ENCODE measurements around the gene GRIK3.

The GRIK3 gene

GRCh38 chr1:36855699-36856494 is 178.4 kb downstream of the GRIK3 start:
- peaks cover 0 to 55% of the 10 kb centered on the region in 2 experiments for H3K27me3 ChIP-seq (ENCODE audit: control insufficient read depth in 1 of 2, insufficient read depth in 1 of 2, low read length in 2 of 2)
- no peak overlapping the region for H3K27ac ChIP-seq (ENCODE audit: low read length, poor library complexity, severe bottlenecking)
- no peak overlapping the region for H3K4ac ChIP-seq (ENCODE audit: low read depth in 1 of 2, low read length in 2 of 2)
- H4K91ac ChIP-seq (ENCODE audit: low read length) = no peak overlapping the region
- H3K14ac ChIP-seq (ENCODE audit: low read length in 2 of 2) = no peak overlapping the region
- no peak overlapping the region for H2BK12ac ChIP-seq (ENCODE audit: low read length in 2 of 2)
- no peaks in the 10 kb centered on the region for H3K79me1 ChIP-seq (replicated peaks; ENCODE audit: low read length, poor library complexity, severe bottlenecking)
- H3K4me2 ChIP-seq (ENCODE audit: low read length, poor library complexity, severe bottlenecking) = no peak overlapping the region
- H3K4me1 ChIP-seq (ENCODE audit: control insufficient read depth, insufficient read depth, low read depth, low read length) = no peaks in the 10 kb centered on the region
- H3K36me3 ChIP-seq (ENCODE audit: control insufficient read depth in 1 of 2, insufficient read depth in 2 of 2, low read depth in 1 of 2, low read length in 2 of 2) = no peaks in the 10 kb centered on the region
- H3K9ac ChIP-seq (ENCODE audit: low read length) = no peak overlapping the region
- no peak overlapping the region for H3K23ac ChIP-seq (ENCODE audit: low read length in 2 of 2)
- H4K8ac ChIP-seq (ENCODE audit: low read length) = no peak overlapping the region
- no peak for DNase-seq
- H2BK15ac ChIP-seq (ENCODE audit: low read depth, poor library complexity, severe bottlenecking) = no peak overlapping the region
- no peak overlapping the region for H2BK5ac ChIP-seq (ENCODE audit: low read depth, low read length, poor library complexity, severe bottlenecking)
- no peaks in the 10 kb centered on the region for H3K9me3 ChIP-seq (ENCODE audit: control insufficient read depth, low read length)
- no peak overlapping the region for H3K18ac ChIP-seq (ENCODE audit: low read depth in 1 of 2, low read length in 2 of 2)
- whole genome bisulfite sequencing = 57% methylated on average over 17 of the region's 17 CpGs
- H2AFZ ChIP-seq (ENCODE audit: low read depth, low read length) = no peak overlapping the region
- no peak overlapping the region for H3K4me3 ChIP-seq (ENCODE audit: insufficient read depth in 1 of 2, low read depth in 1 of 2, low read length in 2 of 2)
- no peak overlapping the region for H2BK120ac ChIP-seq (ENCODE audit: low read depth, low read length)
- no peak overlapping the region for H2AK5ac ChIP-seq (ENCODE audit: low read length, severe bottlenecking)

DNA sequence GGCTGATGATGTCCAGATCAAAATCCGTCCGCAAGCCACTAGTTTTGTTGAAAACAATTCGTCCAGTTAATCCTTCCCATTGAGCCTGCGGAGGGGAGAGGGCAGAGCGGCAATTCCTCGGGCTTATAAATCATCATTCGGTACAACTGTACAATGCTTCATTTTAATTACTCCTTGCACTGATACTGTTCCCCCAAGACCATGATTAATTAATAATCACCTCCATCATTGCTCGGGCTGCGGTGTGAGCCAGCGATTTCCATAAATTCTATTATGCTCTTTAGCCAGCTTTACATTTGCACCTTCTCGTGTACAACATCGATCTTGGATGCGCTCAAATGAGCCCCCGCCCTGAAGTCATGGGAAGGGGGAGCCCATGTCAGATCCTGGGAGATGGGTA is 180.7 kb downstream of the GRIK3 start:
- H2AK5ac ChIP-seq (ENCODE audit: low read length, severe bottlenecking) = no peak overlapping the region
- no peak overlapping the region for H4K8ac ChIP-seq (ENCODE audit: low read length)
- H4K91ac ChIP-seq (ENCODE audit: low read length) = no peak overlapping the region
- no peak overlapping the region for H3K14ac ChIP-seq (ENCODE audit: low read length in 2 of 2)
- 88% methylated on average over 14 of the region's 14 CpGs for WGBS
- no peak overlapping the region for H2BK120ac ChIP-seq (ENCODE audit: low read depth, low read length)
- H3K27me3 ChIP-seq (ENCODE audit: control insufficient read depth in 1 of 2, insufficient read depth in 1 of 2, low read length in 2 of 2) = peaks cover 0 to 60% of the 10 kb centered on the region in 2 experiments
- no peak overlapping the region for H2BK15ac ChIP-seq (ENCODE audit: low read depth, poor library complexity, severe bottlenecking)
- H3K36me3 ChIP-seq (ENCODE audit: control insufficient read depth in 1 of 2, insufficient read depth in 2 of 2, low read depth in 1 of 2, low read length in 2 of 2) = no peaks in the 10 kb centered on the region
- no peaks in the 10 kb centered on the region for H3K4me1 ChIP-seq (ENCODE audit: control insufficient read depth, insufficient read depth, low read depth, low read length)
- no peak overlapping the region for H3K9ac ChIP-seq (ENCODE audit: low read length)
- no peak overlapping the region for H2AFZ ChIP-seq (ENCODE audit: low read depth, low read length)
- no peak overlapping the region for H3K4me2 ChIP-seq (ENCODE audit: low read length, poor library complexity, severe bottlenecking)
- H3K27ac ChIP-seq (ENCODE audit: low read length, poor library complexity, severe bottlenecking) = no peak overlapping the region
- no peak overlapping the region for H3K4ac ChIP-seq (ENCODE audit: low read depth in 1 of 2, low read length in 2 of 2)
- no peaks in the 10 kb centered on the region for H3K9me3 ChIP-seq (ENCODE audit: control insufficient read depth, low read length)
- no peak overlapping the region for H3K23ac ChIP-seq (ENCODE audit: low read length in 2 of 2)
- DNase-seq = no peak
- no peak overlapping the region for H2BK12ac ChIP-seq (ENCODE audit: low read length in 2 of 2)
- no peak overlapping the region for H2BK5ac ChIP-seq (ENCODE audit: low read depth, low read length, poor library complexity, severe bottlenecking)
- H3K4me3 ChIP-seq (ENCODE audit: insufficient read depth in 1 of 2, low read depth in 1 of 2, low read length in 2 of 2) = no peak overlapping the region
- H3K79me1 ChIP-seq (replicated peaks; ENCODE audit: low read length, poor library complexity, severe bottlenecking) = no peaks in the 10 kb centered on the region
- no peak overlapping the region for H3K18ac ChIP-seq (ENCODE audit: low read depth in 1 of 2, low read length in 2 of 2)

DNA sequence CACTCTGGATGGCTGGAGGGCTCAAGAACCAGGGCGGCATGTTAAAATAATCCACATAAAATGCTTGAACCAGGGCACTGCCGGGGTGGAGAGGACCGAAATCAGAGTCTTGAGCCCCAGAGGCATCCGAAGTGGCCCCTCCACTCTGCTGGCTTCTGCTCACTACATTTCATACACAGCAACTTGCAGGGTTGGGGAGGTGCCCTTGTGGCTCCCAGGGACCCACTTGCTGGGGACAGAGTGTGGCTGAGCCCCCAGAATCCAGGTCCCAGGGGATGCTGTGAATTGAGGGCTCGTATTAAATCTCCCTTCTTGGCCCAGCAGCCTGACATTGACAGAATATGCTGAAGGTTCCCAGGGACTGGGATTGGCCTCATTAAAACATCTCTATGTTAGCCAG is 181.7 kb downstream of the GRIK3 start:
- Histone ChIP-seq H2AK5ac (ENCODE audit: low read length, severe bottlenecking) (no peak overlapping the region), H3K4me2 (ENCODE audit: low read length, poor library complexity, severe bottlenecking) (no peak overlapping the region), H2BK5ac (ENCODE audit: low read depth, low read length, poor library complexity, severe bottlenecking) (no peak overlapping the region), H3K18ac (ENCODE audit: low read depth in 1 of 2, low read length in 2 of 2) (no peak overlapping the region), H4K8ac (ENCODE audit: low read length) (no peak overlapping the region), H3K9ac (ENCODE audit: low read length) (no peak overlapping the region), H4K91ac (ENCODE audit: low read length) (no peak overlapping the region), H3K27ac (ENCODE audit: low read length, poor library complexity, severe bottlenecking) (no peak overlapping the region), H2AFZ (ENCODE audit: low read depth, low read length) (no peak overlapping the region), H3K4me3 (ENCODE audit: insufficient read depth in 1 of 2, low read depth in 1 of 2, low read length in 2 of 2) (no peak overlapping the region), H2BK12ac (ENCODE audit: low read length in 2 of 2) (no peak overlapping the region), H3K9me3 (ENCODE audit: control insufficient read depth, low read length) (no peaks in the 10 kb centered on the region), H3K23ac (ENCODE audit: low read length in 2 of 2) (no peak overlapping the region), H3K27me3 (ENCODE audit: control insufficient read depth in 1 of 2, insufficient read depth in 1 of 2, low read length in 2 of 2) (peaks cover 0 to 61% of the 10 kb centered on the region in 2 experiments), H2BK120ac (ENCODE audit: low read depth, low read length) (no peak overlapping the region), H3K36me3 (ENCODE audit: control insufficient read depth in 1 of 2, insufficient read depth in 2 of 2, low read depth in 1 of 2, low read length in 2 of 2) (no peaks in the 10 kb centered on the region), H2BK15ac (ENCODE audit: low read depth, poor library complexity, severe bottlenecking) (no peak overlapping the region), H3K79me1 (replicated peaks; ENCODE audit: low read length, poor library complexity, severe bottlenecking) (no peaks in the 10 kb centered on the region), H3K4me1 (ENCODE audit: control insufficient read depth, insufficient read depth, low read depth, low read length) (no peaks in the 10 kb centered on the region), H3K4ac (ENCODE audit: low read depth in 1 of 2, low read length in 2 of 2) (no peak overlapping the region), H3K14ac (ENCODE audit: low read length in 2 of 2) (no peak overlapping the region)
- DNase-seq = no peak
- WGBS = 65% methylated on average over 5 of the region's 5 CpGs

GRCh38 chr1:36851595-36851994 is 182.7 kb downstream of the GRIK3 start:
- Histone ChIP-seq H3K4ac (ENCODE audit: low read depth in 1 of 2, low read length in 2 of 2) (no peak overlapping the region), H3K14ac (ENCODE audit: low read length in 2 of 2) (no peak overlapping the region), H3K18ac (ENCODE audit: low read depth in 1 of 2, low read length in 2 of 2) (no peak overlapping the region), H2BK15ac (ENCODE audit: low read depth, poor library complexity, severe bottlenecking) (no peak overlapping the region), H3K4me1 (ENCODE audit: control insufficient read depth, insufficient read depth, low read depth, low read length) (no peaks in the 10 kb centered on the region), H3K27ac (ENCODE audit: low read length, poor library complexity, severe bottlenecking) (no peak overlapping the region), H3K79me1 (replicated peaks; ENCODE audit: low read length, poor library complexity, severe bottlenecking) (no peaks in the 10 kb centered on the region), H3K4me3 (ENCODE audit: insufficient read depth in 1 of 2, low read depth in 1 of 2, low read length in 2 of 2) (no peak overlapping the region), H2BK5ac (ENCODE audit: low read depth, low read length, poor library complexity, severe bottlenecking) (no peak overlapping the region), H4K8ac (ENCODE audit: low read length) (no peak overlapping the region), H2AFZ (ENCODE audit: low read depth, low read length) (no peak overlapping the region), H2BK120ac (ENCODE audit: low read depth, low read length) (no peak overlapping the region), H2BK12ac (ENCODE audit: low read length in 2 of 2) (no peak overlapping the region), H3K9me3 (ENCODE audit: control insufficient read depth, low read length) (no peaks in the 10 kb centered on the region), H3K27me3 (ENCODE audit: control insufficient read depth in 1 of 2, insufficient read depth in 1 of 2, low read length in 2 of 2) (peaks cover 0 to 58% of the 10 kb centered on the region in 2 experiments), H4K91ac (ENCODE audit: low read length) (no peak overlapping the region), H2AK5ac (ENCODE audit: low read length, severe bottlenecking) (no peak overlapping the region), H3K23ac (ENCODE audit: low read length in 2 of 2) (no peak overlapping the region), H3K9ac (ENCODE audit: low read length) (no peak overlapping the region), H3K36me3 (ENCODE audit: control insufficient read depth in 1 of 2, insufficient read depth in 2 of 2, low read depth in 1 of 2, low read length in 2 of 2) (no peaks in the 10 kb centered on the region), H3K4me2 (ENCODE audit: low read length, poor library complexity, severe bottlenecking) (no peak overlapping the region)
- WGBS = 71% methylated on average over 4 of the region's 4 CpGs
- no peak for DNase-seq

Data from mesenchymal stem cell (in vitro differentiated cells and primary cell).